Mesothelial cell of epicardium (in vitro differentiated cells): ENCODE results near the gene LYVE1. TPM values are rescaled to one million over a fixed set of nuclear protein-coding genes. Genes with fewer than 3 reads are reported as not detected.
A peak's percentile ranks its signal among the peaks of the same experiment; 100 is the strongest.

Source experiments
- DNase-seq, 2 experiments: peaks; one replicate each; pipeline ENCODE4 v3.0.0; 2021; ENCODE audit warnings: low spot score in 2 of 2; ENCODE audit not compliant: unreplicated experiment in 2 of 2
- H3K27ac Mint-ChIP-seq: 2 replicates; pipeline ENCODE4 v1.8.0; 2021; ENCODE audit warnings: mixed read lengths
- H3K27me3 Mint-ChIP-seq: 2 replicates; pipeline ENCODE4 v1.8.0; 2021; ENCODE audit warnings: low read depth, mixed read lengths
- H3K36me3 Mint-ChIP-seq: 2 replicates; pipeline ENCODE4 v1.8.0; 2021; ENCODE audit warnings: mixed read lengths
- H3K4me1 Mint-ChIP-seq: 2 replicates; pipeline ENCODE4 v1.8.0; 2021; ENCODE audit warnings: mixed read lengths
- H3K4me3 Mint-ChIP-seq: 2 replicates; pipeline ENCODE4 v1.8.0; 2021; ENCODE audit warnings: mild to moderate bottlenecking, moderate library complexity, mixed read lengths
- H3K9me3 Mint-ChIP-seq: 2 replicates; pipeline ENCODE4 v1.8.0; 2021; ENCODE audit warnings: mixed read lengths
- CTCF ChIP-seq: fragments of 200-600 bp; sonication (generic); IDR thresholded peaks from one replicate; pipeline ENCODE4 v1.5.0; 2021; ENCODE audit warnings: antibody characterized with exemption; ENCODE audit not compliant: unreplicated experiment
- total RNA-seq: library from RNA; stranded (reverse); gene quantifications from 3 replicates; pipeline ENCODE4 v1.2.1, GENCODE V29; 2021

The LYVE1 gene
- total RNA-seq, 1 donor from 2014 or later, result 0.13 TPM

GRCh38 chr11:10607462-10608132, 39.1 kb upstream of the LYVE1 start:
- no peak for TF ChIP-seq CTCF
- DNase-seq, result no peak
- H3K36me3 Mint-ChIP-seq, result peaks cover 6% of the 10 kb centered on the region
- H3K27ac Mint-ChIP-seq, result no peak overlapping the region
- peaks cover 4% of the 10 kb centered on the region for H3K9me3 Mint-ChIP-seq
- H3K27me3 Mint-ChIP-seq, result peaks cover 2% of the 10 kb centered on the region
- no peak overlapping the region for H3K4me3 Mint-ChIP-seq
- H3K4me1 Mint-ChIP-seq, result peaks cover 17% of the 10 kb centered on the region

- TF ChIP-seq CTCF, result no peak
- Mint-ChIP-seq H3K9me3 (no peaks in the 10 kb centered on the region), H3K36me3 (peaks cover 3% of the 10 kb centered on the region), H3K27me3 (no peaks in the 10 kb centered on the region), H3K4me1 (peaks cover 17% of the 10 kb centered on the region), H3K27ac (no peak overlapping the region), H3K4me3 (no peak overlapping the region)
- no peak for DNase-seq
These were observed 38.2 kb upstream of the LYVE1 start for GRCh38 chr11:10606536-10607208.

- no peak for TF ChIP-seq CTCF
- DNase-seq, result no peak
- Mint-ChIP-seq H3K36me3 (peaks cover 3% of the 10 kb centered on the region), H3K9me3 (no peaks in the 10 kb centered on the region), H3K4me3 (no peak overlapping the region), H3K27me3 (no peaks in the 10 kb centered on the region), H3K4me1 (peaks cover 17% of the 10 kb centered on the region), H3K27ac (no peak overlapping the region)
These were observed 37.5 kb upstream of the LYVE1 start for GRCh38 chr11:10605941-10606381.

- DNase-seq, result no peak
- Mint-ChIP-seq H3K27ac (peak overlapping the region; percentile 57), H3K4me1 (peaks cover 17% of the 10 kb centered on the region), H3K36me3 (peaks cover 3% of the 10 kb centered on the region), H3K4me3 (no peak overlapping the region), H3K9me3 (no peaks in the 10 kb centered on the region), H3K27me3 (no peaks in the 10 kb centered on the region)
- no peak for TF ChIP-seq CTCF
These were observed 36.3 kb upstream of the LYVE1 start for GRCh38 chr11:10604798-10605197.

- peak overlapping the region; percentile 57 for H3K27ac Mint-ChIP-seq
- H3K27me3 Mint-ChIP-seq, result no peaks in the 10 kb centered on the region
- H3K4me1 Mint-ChIP-seq, result peaks cover 17% of the 10 kb centered on the region
- H3K36me3 Mint-ChIP-seq, result peaks cover 3% of the 10 kb centered on the region
- no peak for TF ChIP-seq CTCF
- no peak overlapping the region for H3K4me3 Mint-ChIP-seq
- H3K9me3 Mint-ChIP-seq, result no peaks in the 10 kb centered on the region
- DNase-seq, result no peak
These were observed 35.9 kb upstream of the LYVE1 start for GRCh38 chr11:10604340-10604748.
